Endothelial cell of umbilical vein (primary cell): ENCODE results near the gene PIP4K2B. TPM values are rescaled to one million over a fixed set of nuclear protein-coding genes. Genes with fewer than 3 reads are reported as not detected.
"Not testable (repeated sequence)": the region's sequence is repeated elsewhere in the genome, so short reads cannot be mapped to it uniquely, and the experiment has no call there.

ENCODE experiments used
- BruUV-seq: library from RNA; stranded (reverse); fragments of 400-500 nt; replicated peaks from 2 replicates; lab custom pipeline; 2021; lab: Mats Ljungman, UMichigan
- CTCF ChIA-PET: fragments of 300-600, 350-600 bp; sonication (Branson Sonifier 250); formaldehyde crosslinking; loops from one replicate; lab custom pipeline; 2021; ENCODE audit warnings: antibody characterized with exemption, inconsistent platforms; lab: Charles Lee
- POLR2A ChIA-PET: fragments of 300-600, 350-600 bp; sonication (Branson Sonifier 250); formaldehyde crosslinking; loops from one replicate; lab custom pipeline; 2021; ENCODE audit warnings: antibody characterized with exemption, inconsistent platforms; lab: Charles Lee
- DNase-seq: peaks from one replicate; pipeline ENCODE4 v3.0.0-alpha.2; 2011; ENCODE audit warnings: low read depth, low spot score
- FAIRE-seq: peaks from 2 replicates; lab custom pipeline; 2011; peaks lifted over from hg19 to GRCh38; lab: Jason Lieb, UNC
- H2AFZ ChIP-seq: 2 replicates; pipeline ENCODE4 v1.6.0; 2012; ENCODE audit warnings: low read depth, low read length, control low read depth, inconsistent platforms
- H3K27ac ChIP-seq: 2 replicates; pipeline ENCODE4 v1.5.1; 2011; ENCODE audit warnings: low read depth, mild to moderate bottlenecking, control low read depth, low read length, moderate library complexity; ENCODE audit not compliant: insufficient read depth
- H3K27me3 ChIP-seq, 2 experiments: 2 replicates each; pipeline versions ENCODE4 v1.6.0 to v1.6.1; 2011; ENCODE audit warnings: low read length in 2 of 2, mixed read lengths in 1 of 2; ENCODE audit not compliant: control insufficient read depth in 2 of 2, insufficient read depth in 2 of 2
- H3K36me3 ChIP-seq, 2 experiments: 2 replicates in 1 of 2; 3 replicates in 1 of 2; pipeline ENCODE4 v1.5.1; 2011; ENCODE audit warnings: low read length in 2 of 2, mild to moderate bottlenecking in 1 of 2, moderate library complexity in 1 of 2; ENCODE audit not compliant: control insufficient read depth in 2 of 2, insufficient read depth in 2 of 2; ENCODE audit errors: extremely low read depth in 1 of 2
- H3K4me1 ChIP-seq: 3 replicates; pipeline ENCODE4 v1.5.1; 2011; ENCODE audit warnings: mild to moderate bottlenecking, low read length; ENCODE audit not compliant: control insufficient read depth, insufficient read depth; ENCODE audit errors: extremely low read depth
- H3K4me2 ChIP-seq: 2 replicates; pipeline ENCODE4 v1.6.1; 2011; ENCODE audit warnings: low read length, control low read depth, mixed read lengths; ENCODE audit not compliant: insufficient read depth
- H3K4me3 ChIP-seq, 3 experiments: fragments of 200-600 bp in 1 of 3; sonication (generic), shearing (Covaris generic) in 1 of 3; replicated peaks in 1 of 3; 2 replicates each; pipeline ENCODE4 v1.5.1; 2011 to 2016; ENCODE audit warnings: control low read depth in 3 of 3, low read length in 3 of 3, mild to moderate bottlenecking in 2 of 3, inconsistent platforms in 1 of 3, low read depth in 1 of 3, moderate library complexity in 1 of 3; ENCODE audit not compliant: insufficient read depth in 1 of 3
- H3K79me2 ChIP-seq: 2 replicates; pipeline ENCODE4 v1.6.0; 2012; ENCODE audit warnings: low read length, inconsistent platforms; ENCODE audit not compliant: control insufficient read depth, insufficient read depth
- H3K9ac ChIP-seq: replicated peaks from 2 replicates; pipeline ENCODE3; 2011; ENCODE audit warnings: low read length, control low read depth; ENCODE audit not compliant: insufficient read depth; ENCODE audit errors: extremely low read depth
- H3K9me1 ChIP-seq: replicated peaks from 3 replicates; pipeline ENCODE4 v1.6.0; 2011; ENCODE audit warnings: mild to moderate bottlenecking, low read length; ENCODE audit not compliant: control insufficient read depth, insufficient read depth; ENCODE audit errors: extremely low read depth
- H3K9me3 ChIP-seq: replicated peaks from 2 replicates; pipeline ENCODE4 v1.5.1; 2012; ENCODE audit warnings: low read length, inconsistent platforms; ENCODE audit not compliant: control insufficient read depth, insufficient read depth
- H4K20me1 ChIP-seq: replicated peaks from 2 replicates; pipeline ENCODE3; 2011; ENCODE audit warnings: mild to moderate bottlenecking, low read length; ENCODE audit not compliant: control insufficient read depth, insufficient read depth; ENCODE audit errors: extremely low read depth
- CTCF ChIP-seq, 2 donors: IDR thresholded peaks; 1 replicate in 1 of 2; 2 replicates in 1 of 2; pipeline ENCODE4 v1.5.1; 2011; ENCODE audit warnings: low read length in 2 of 2, mild to moderate bottlenecking in 2 of 2, moderate library complexity in 2 of 2, control low read depth in 1 of 2, inconsistent platforms in 1 of 2, low read depth in 1 of 2; ENCODE audit not compliant: insufficient read depth in 1 of 2; ENCODE audit errors: extremely low read depth in 1 of 2
- FOS ChIP-seq: IDR thresholded peaks from 2 replicates; pipeline ENCODE4 v1.6.1; 2011; ENCODE audit warnings: mild to moderate bottlenecking, low read length, moderate library complexity, borderline replicate concordance; ENCODE audit not compliant: insufficient read depth
- GATA2 ChIP-seq: IDR thresholded peaks from 2 replicates; pipeline ENCODE4 v1.7.0; 2011; ENCODE audit warnings: low read depth, mild to moderate bottlenecking, moderate library complexity, mixed read lengths, low read length; ENCODE audit not compliant: insufficient read length, insufficient read depth
- MAX ChIP-seq: IDR thresholded peaks from 2 replicates; pipeline ENCODE4 v1.6.1; 2011; ENCODE audit not compliant: insufficient read depth, insufficient read length
- POLR2A ChIP-seq: IDR thresholded peaks from 2 replicates; pipeline ENCODE4 v1.6.1; 2012; ENCODE audit warnings: low read depth, mild to moderate bottlenecking, control low read depth, low read length
- POLR2AphosphoS5 ChIP-seq: IDR thresholded peaks from 2 replicates; pipeline ENCODE4 v1.6.1; 2012; ENCODE audit warnings: low read depth, mild to moderate bottlenecking, control low read depth, low read length, moderate library complexity; ENCODE audit not compliant: insufficient read depth
- dilution Hi-C: fragments of 300-500 bp; cut with MboI; formaldehyde crosslinking; loops from one replicate; pipeline ENCODE4 v1.15.0; 2019; ENCODE audit warnings: low sequenced_read_pairs; ENCODE audit not compliant: extremely low pct_ligation_motif_present
- intact Hi-C: fragments of 100-400 bp; cut with micrococcal nuclease; formaldehyde crosslinking; loops from one replicate; pipeline ENCODE4 v1.10.0; 2022
- polyA plus RNA-seq, 4 experiments: library from polyadenylated mRNA; depleted of rRNA in 3 of 4; stranded (reverse) in 3 of 4; unstranded in 1 of 4; fragments of >200 nt; gene quantifications; 2 replicates each; pipeline versions ENCODE4 v1.2.1 to v1.2.3, GENCODE V29; 2011 to 2012; ENCODE audit warnings: missing spikeins in 1 of 4
- total RNA-seq: library from RNA; stranded (reverse); gene quantifications from 2 replicates; pipeline ENCODE4 v1.2.3, GENCODE V29; 2021

The PIP4K2B gene
- total and polyA plus RNA-seq, 2 donors (not counting 3 experiments of a cell fraction or from before 2014, with no cell fraction given), result 23.1 to 48.8 TPM

GRCh38 chr17:38727736-38728135 lies 71.6 kb downstream of the PIP4K2B start:
- DNase-seq, result no peak
- Histone ChIP-seq H3K4me1 (peaks cover 30% of the 10 kb centered on the region), H3K4me2 (no peak overlapping the region), H2AFZ (no peak overlapping the region), H3K27ac (no peak overlapping the region), H3K9me1 (no peaks in the 10 kb centered on the region), H4K20me1 (no peaks in the 10 kb centered on the region), H3K9ac (no peak overlapping the region), H3K4me3 (no peak overlapping the region), H3K9me3 (no peaks in the 10 kb centered on the region), H3K36me3 (peaks cover 0 to 2% of the 10 kb centered on the region in 2 experiments), H3K79me2 (peaks cover 3% of the 10 kb centered on the region), H3K27me3 (no peaks in the 10 kb centered on the region)
- TF ChIP-seq CTCF (IDR thresholded peaks at IDR 0.05; ENCODE audit: extremely low read depth in 1 of 2, insufficient read depth in 1 of 2, low read depth in 1 of 2, low read length in 2 of 2) (no peak), MAX (no peak), GATA2 (no peak), POLR2AphosphoS5 (no peak), POLR2A (no peak), FOS (no peak)
- POLR2A ChIA-PET, result no interaction called here
- intact Hi-C loops, result no loop called here
- dilution Hi-C loops, result no loop called here
- FAIRE-seq, result no peak
- CTCF ChIA-PET, result interaction anchor here (0.7 to 3.0 kb wide), 6 partner anchors 17 to 447 kb away, joined by 3 to 9 read pairs (median 4); partner anchors contain the start of gene PSMB3
- no TSS peak for BruUV-seq

GRCh38 chr17:38726145-38726544 lies 73.2 kb downstream of the PIP4K2B start:
- H3K79me2 ChIP-seq, DNase-seq, H3K4me3 ChIP-seq, H3K9me1 ChIP-seq, intact Hi-C loops, H3K36me3 ChIP-seq, CTCF ChIA-PET, BruUV-seq, H3K27me3 ChIP-seq, H4K20me1 ChIP-seq, H3K4me2 ChIP-seq, H3K9me3 ChIP-seq, H3K27ac ChIP-seq, POLR2A ChIA-PET, H2AFZ ChIP-seq, dilution Hi-C loops, FAIRE-seq, H3K9ac ChIP-seq: not testable (repeated sequence)
- H3K4me1 ChIP-seq, result peaks cover 18% of the 10 kb centered on the region
